Measurements from ENCODE around the gene CREB1.

Gene CREB1

GRCh38 chr2:207529330-207530159 lies at the start of gene CREB1:
TSS of gene CREB1 (plus strand) at chr2:207529962. CDS start at chr2:207555636, 25,674 bp downstream.
- peak within 1 kb of the TSS; percentile 93 for H3K9ac ChIP-seq (ENCODE audit: low read depth, low read length)
- peak within 1 kb of the TSS; percentile 40 for H3K27ac ChIP-seq (ENCODE audit: low read length)
- H3K27me3 ChIP-seq (ENCODE audit: insufficient read depth, low read length), result peaks cover 18% of the 10 kb centered on the region
- no peaks in the 10 kb centered on the region for H3K9me3 ChIP-seq (ENCODE audit: insufficient read depth, low read depth, low read length)
- peak within 1 kb of the TSS; percentile 91 for H3K4me3 ChIP-seq (ENCODE audit: low read length)
- no peaks in the 10 kb centered on the region; the same call in 1 of the 2 replicates for H3K36me3 ChIP-seq (ENCODE audit: insufficient read depth, low read depth, low read length)
- peaks cover 10% of the 10 kb centered on the region for H3K4me1 ChIP-seq (ENCODE audit: insufficient read depth, low read length)

GRCh38 chr2:207480521-207481040 lies 49.2 kb upstream of the CREB1 start:
- Histone ChIP-seq H3K27me3 (ENCODE audit: insufficient read depth, low read length) (no peaks in the 10 kb centered on the region), H3K4me1 (ENCODE audit: insufficient read depth, low read length) (peaks cover 11% of the 10 kb centered on the region; the same call in 1 of the 2 replicates), H3K4me3 (ENCODE audit: low read length) (no peak overlapping the region), H3K27ac (ENCODE audit: low read length) (no peak overlapping the region), H3K36me3 (ENCODE audit: insufficient read depth, low read depth, low read length) (no peaks in the 10 kb centered on the region), H3K9me3 (ENCODE audit: insufficient read depth, low read depth, low read length) (no peaks in the 10 kb centered on the region), H3K9ac (ENCODE audit: low read depth, low read length) (no peak overlapping the region)

GRCh38 chr2:207481924-207482323 lies 47.8 kb upstream of the CREB1 start:
- Histone ChIP-seq H3K27ac (ENCODE audit: low read length) (no peak overlapping the region), H3K36me3 (ENCODE audit: insufficient read depth, low read depth, low read length) (no peaks in the 10 kb centered on the region), H3K4me1 (ENCODE audit: insufficient read depth, low read length) (peaks cover 11% of the 10 kb centered on the region; the same call in 1 of the 2 replicates), H3K9me3 (ENCODE audit: insufficient read depth, low read depth, low read length) (no peaks in the 10 kb centered on the region), H3K4me3 (ENCODE audit: low read length) (no peak overlapping the region), H3K9ac (ENCODE audit: low read depth, low read length) (no peak overlapping the region), H3K27me3 (ENCODE audit: insufficient read depth, low read length) (no peaks in the 10 kb centered on the region)

GRCh38 chr2:207482630-207483029 lies 47.1 kb upstream of the CREB1 start:
- H3K27me3 ChIP-seq (ENCODE audit: insufficient read depth, low read length), result no peaks in the 10 kb centered on the region
- no peaks in the 10 kb centered on the region for H3K9me3 ChIP-seq (ENCODE audit: insufficient read depth, low read depth, low read length)
- no peak overlapping the region for H3K9ac ChIP-seq (ENCODE audit: low read depth, low read length)
- H3K27ac ChIP-seq (ENCODE audit: low read length), result no peak overlapping the region
- no peak overlapping the region for H3K4me3 ChIP-seq (ENCODE audit: low read length)
- peaks cover 11% of the 10 kb centered on the region; the same call in 1 of the 2 replicates for H3K4me1 ChIP-seq (ENCODE audit: insufficient read depth, low read length)
- H3K36me3 ChIP-seq (ENCODE audit: insufficient read depth, low read depth, low read length), result no peaks in the 10 kb centered on the region

- Histone ChIP-seq H3K36me3 (ENCODE audit: insufficient read depth, low read depth, low read length) (no peaks in the 10 kb centered on the region), H3K9me3 (ENCODE audit: insufficient read depth, low read depth, low read length) (no peaks in the 10 kb centered on the region), H3K27ac (ENCODE audit: low read length) (no peak overlapping the region)
Observed at GRCh38 chr2:207483066-207483465, 46.7 kb upstream of the CREB1 start.

GRCh38 chr2:207483477-207483876 lies 46.3 kb upstream of the CREB1 start:
- Histone ChIP-seq H3K9me3 (ENCODE audit: insufficient read depth, low read depth, low read length) (no peaks in the 10 kb centered on the region), H3K4me3 (ENCODE audit: low read length) (no peak overlapping the region), H3K9ac (ENCODE audit: low read depth, low read length) (no peak overlapping the region), H3K4me1 (ENCODE audit: insufficient read depth, low read length) (peaks cover 11% of the 10 kb centered on the region; the same call in 1 of the 2 replicates), H3K27ac (ENCODE audit: low read length) (no peak overlapping the region), H3K27me3 (ENCODE audit: insufficient read depth, low read length) (no peaks in the 10 kb centered on the region), H3K36me3 (ENCODE audit: insufficient read depth, low read depth, low read length) (no peaks in the 10 kb centered on the region)

More at GRCh38 chr2:207483066-207483465, 46.7 kb upstream of the CREB1 start:
- peaks cover 11% of the 10 kb centered on the region; the same call in 1 of the 2 replicates for H3K4me1 ChIP-seq (ENCODE audit: insufficient read depth, low read length)
- no peak overlapping the region for H3K9ac ChIP-seq (ENCODE audit: low read depth, low read length)
- H3K4me3 ChIP-seq (ENCODE audit: low read length), result no peak overlapping the region
- no peaks in the 10 kb centered on the region for H3K27me3 ChIP-seq (ENCODE audit: insufficient read depth, low read length)

- Histone ChIP-seq H3K4me3 (ENCODE audit: low read length) (no peak overlapping the region), H3K9me3 (ENCODE audit: insufficient read depth, low read depth, low read length) (no peaks in the 10 kb centered on the region), H3K4me1 (ENCODE audit: insufficient read depth, low read length) (peaks cover 5% of the 10 kb centered on the region; the same call in 1 of the 2 replicates), H3K27me3 (ENCODE audit: insufficient read depth, low read length) (no peaks in the 10 kb centered on the region), H3K9ac (ENCODE audit: low read depth, low read length) (no peak overlapping the region), H3K36me3 (ENCODE audit: insufficient read depth, low read depth, low read length) (no peaks in the 10 kb centered on the region), H3K27ac (ENCODE audit: low read length) (no peak overlapping the region)
Observed at GRCh38 chr2:207484444-207485391, 45.0 kb upstream of the CREB1 start.

- Histone ChIP-seq H3K36me3 (ENCODE audit: insufficient read depth, low read depth, low read length) (no peaks in the 10 kb centered on the region), H3K27ac (ENCODE audit: low read length) (no peak overlapping the region), H3K9ac (ENCODE audit: low read depth, low read length) (no peak overlapping the region), H3K27me3 (ENCODE audit: insufficient read depth, low read length) (no peaks in the 10 kb centered on the region), H3K4me3 (ENCODE audit: low read length) (no peak overlapping the region), H3K4me1 (ENCODE audit: insufficient read depth, low read length) (0 out of 2 replicates have a peak, but pooled peaks cover 3% of the 10 kb centered on the region), H3K9me3 (ENCODE audit: insufficient read depth, low read depth, low read length) (no peaks in the 10 kb centered on the region)
Observed at GRCh38 chr2:207487650-207488311, 42.0 kb upstream of the CREB1 start.

- Histone ChIP-seq H3K4me3 (ENCODE audit: low read length) (no peak overlapping the region), H3K9me3 (ENCODE audit: insufficient read depth, low read depth, low read length) (no peaks in the 10 kb centered on the region), H3K27ac (ENCODE audit: low read length) (no peak overlapping the region), H3K9ac (ENCODE audit: low read depth, low read length) (no peak overlapping the region), H3K4me1 (ENCODE audit: insufficient read depth, low read length) (peaks cover 3% of the 10 kb centered on the region; the same call in 1 of the 2 replicates), H3K27me3 (ENCODE audit: insufficient read depth, low read length) (no peaks in the 10 kb centered on the region), H3K36me3 (ENCODE audit: insufficient read depth, low read depth, low read length) (no peaks in the 10 kb centered on the region)
Observed at GRCh38 chr2:207489251-207489650, 40.5 kb upstream of the CREB1 start.

GRCh38 chr2:207490441-207490840 lies 39.3 kb upstream of the CREB1 start:
- H3K4me3 ChIP-seq (ENCODE audit: low read length), result no peak overlapping the region
- H3K36me3 ChIP-seq (ENCODE audit: insufficient read depth, low read depth, low read length), result no peaks in the 10 kb centered on the region
- no peaks in the 10 kb centered on the region for H3K9me3 ChIP-seq (ENCODE audit: insufficient read depth, low read depth, low read length)
- H3K27ac ChIP-seq (ENCODE audit: low read length), result no peak overlapping the region
- H3K9ac ChIP-seq (ENCODE audit: low read depth, low read length), result no peak overlapping the region
- peaks cover 5% of the 10 kb centered on the region; the same call in 1 of the 2 replicates for H3K4me1 ChIP-seq (ENCODE audit: insufficient read depth, low read length)
- no peaks in the 10 kb centered on the region for H3K27me3 ChIP-seq (ENCODE audit: insufficient read depth, low read length)

GRCh38 chr2:207491086-207491485 lies 38.7 kb upstream of the CREB1 start:
- no peaks in the 10 kb centered on the region for H3K9me3 ChIP-seq (ENCODE audit: insufficient read depth, low read depth, low read length)
- H3K9ac ChIP-seq (ENCODE audit: low read depth, low read length), result no peak overlapping the region
- no peak overlapping the region for H3K4me3 ChIP-seq (ENCODE audit: low read length)

More at GRCh38 chr2:207491086-207491485, 38.7 kb upstream of the CREB1 start:
- H3K27me3 ChIP-seq (ENCODE audit: insufficient read depth, low read length), result no peaks in the 10 kb centered on the region
- H3K36me3 ChIP-seq (ENCODE audit: insufficient read depth, low read depth, low read length), result no peaks in the 10 kb centered on the region
- no peak overlapping the region for H3K27ac ChIP-seq (ENCODE audit: low read length)
- peaks cover 5% of the 10 kb centered on the region; the same call in 1 of the 2 replicates for H3K4me1 ChIP-seq (ENCODE audit: insufficient read depth, low read length)
